ENCODE measurements around the gene ASB1.
A peak's percentile ranks its signal among the peaks of the same experiment; 100 is the strongest.

ASB1 gene

GRCh38 chr2:238418999-238419546 is 7.7 kb upstream of the ASB1 start:
- no peak overlapping the region for H3K4me3 ChIP-seq (ENCODE audit: low read depth, low read length)
- TF ChIP-seq, protein P1, sequence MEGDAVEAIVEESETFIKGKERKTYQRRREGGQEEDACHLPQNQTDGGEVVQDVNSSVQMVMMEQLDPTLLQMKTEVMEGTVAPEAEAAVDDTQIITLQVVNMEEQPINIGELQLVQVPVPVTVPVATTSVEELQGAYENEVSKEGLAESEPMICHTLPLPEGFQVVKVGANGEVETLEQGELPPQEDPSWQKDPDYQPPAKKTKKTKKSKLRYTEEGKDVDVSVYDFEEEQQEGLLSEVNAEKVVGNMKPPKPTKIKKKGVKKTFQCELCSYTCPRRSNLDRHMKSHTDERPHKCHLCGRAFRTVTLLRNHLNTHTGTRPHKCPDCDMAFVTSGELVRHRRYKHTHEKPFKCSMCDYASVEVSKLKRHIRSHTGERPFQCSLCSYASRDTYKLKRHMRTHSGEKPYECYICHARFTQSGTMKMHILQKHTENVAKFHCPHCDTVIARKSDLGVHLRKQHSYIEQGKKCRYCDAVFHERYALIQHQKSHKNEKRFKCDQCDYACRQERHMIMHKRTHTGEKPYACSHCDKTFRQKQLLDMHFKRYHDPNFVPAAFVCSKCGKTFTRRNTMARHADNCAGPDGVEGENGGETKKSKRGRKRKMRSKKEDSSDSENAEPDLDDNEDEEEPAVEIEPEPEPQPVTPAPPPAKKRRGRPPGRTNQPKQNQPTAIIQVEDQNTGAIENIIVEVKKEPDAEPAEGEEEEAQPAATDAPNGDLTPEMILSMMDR (conservative IDR thresholded peaks at IDR 0.05; ENCODE audit: low read depth, low read length): no peak
- peak; percentile 45 for DNase-seq (ENCODE audit: low read depth)

- no peak overlapping the region for H3K4me3 ChIP-seq (ENCODE audit: low read depth, low read length)
- DNase-seq (ENCODE audit: low read depth): no peak
- TF ChIP-seq, protein P1 (conservative IDR thresholded peaks at IDR 0.05; ENCODE audit: low read depth, low read length): no peak
Observed at GRCh38 chr2:238420442-238420841, 6.3 kb upstream of the ASB1 start.

- H3K4me3 ChIP-seq (ENCODE audit: low read depth, low read length): peak overlapping the region; percentile 13
- TF ChIP-seq, protein P1 (conservative IDR thresholded peaks at IDR 0.05; ENCODE audit: low read depth, low read length): no peak
- DNase-seq (ENCODE audit: low read depth): peak; percentile 52
Observed at GRCh38 chr2:238420878-238421694, 5.6 kb upstream of the ASB1 start.

GRCh38 chr2:238421695-238422035 is 5.1 kb upstream of the ASB1 start:
- DNase-seq (ENCODE audit: low read depth): no peak
- TF ChIP-seq, protein P1 (conservative IDR thresholded peaks at IDR 0.05; ENCODE audit: low read depth, low read length): no peak
- no peak overlapping the region for H3K4me3 ChIP-seq (ENCODE audit: low read depth, low read length)

GRCh38 chr2:238422285-238422684 is 4.4 kb upstream of the ASB1 start:
- DNase-seq (ENCODE audit: low read depth): no peak
- TF ChIP-seq, protein P1 (conservative IDR thresholded peaks at IDR 0.05; ENCODE audit: low read depth, low read length): no peak
- no peak overlapping the region for H3K4me3 ChIP-seq (ENCODE audit: low read depth, low read length)

DNA sequence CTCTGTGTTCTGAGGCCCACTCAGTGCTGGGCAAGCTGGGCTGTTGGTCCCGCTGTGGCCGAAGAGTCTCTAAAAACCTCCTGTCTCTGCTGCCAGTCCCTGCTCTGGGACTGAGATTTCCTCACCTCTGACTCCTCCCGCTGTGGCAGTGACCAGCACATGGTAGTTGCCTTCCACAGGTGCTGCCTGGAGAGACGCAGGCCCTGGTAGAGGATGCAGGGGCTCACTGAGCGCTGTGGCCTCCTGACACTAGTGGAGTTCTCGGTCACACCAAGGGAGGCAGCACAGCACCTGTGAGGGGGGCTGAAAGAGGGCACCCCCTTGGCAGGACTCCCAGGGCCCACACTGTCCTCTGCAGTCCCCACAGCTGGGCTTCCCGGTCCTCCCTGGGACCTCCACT is 3.8 kb upstream of the ASB1 start:
- H3K4me3 ChIP-seq (ENCODE audit: low read depth, low read length): no peak overlapping the region
- TF ChIP-seq, protein P1 (conservative IDR thresholded peaks at IDR 0.05; ENCODE audit: low read depth, low read length): no peak
- no peak for DNase-seq (ENCODE audit: low read depth)

All from choroid plexus epithelial cell (primary cell).